ENCODE measurements around the gene CDC5L.

The CDC5L gene

GRCh38 chr6:44489910-44490604 is 102.6 kb downstream of the CDC5L start:
- H3K4me1 ChIP-seq (ENCODE audit: insufficient read depth, low read length, poor library complexity, severe bottlenecking) = no peaks in the 10 kb centered on the region
- H3K79me2 ChIP-seq (ENCODE audit: insufficient read depth, low read length) = no peaks in the 10 kb centered on the region
- H3K4me2 ChIP-seq (ENCODE audit: low read depth, low read length, poor library complexity, severe bottlenecking) = no peak overlapping the region
- H2AFZ ChIP-seq (ENCODE audit: low read length) = no peak overlapping the region
- H3K36me3 ChIP-seq (ENCODE audit: insufficient read depth, low read length) = no peaks in the 10 kb centered on the region
- H3K4me3 ChIP-seq (ENCODE audit: low read length, poor library complexity, severe bottlenecking) = no peak overlapping the region
- H3K9ac ChIP-seq (ENCODE audit: low read depth, low read length, poor library complexity, severe bottlenecking) = no peak overlapping the region
- no peaks in the 10 kb centered on the region for H4K20me1 ChIP-seq (ENCODE audit: insufficient read depth, low read length, poor library complexity, severe bottlenecking)
- H3K9me2 ChIP-seq (replicated peaks; ENCODE audit: low read depth, low read length) = no peaks in the 10 kb centered on the region
- no peak for TF ChIP-seq EZH2phosphoT487 (IDR thresholded peaks at IDR 0.05; ENCODE audit: borderline replicate concordance)
- no peak for TF ChIP-seq CTCF (conservative IDR thresholded peaks at IDR 0.05; ENCODE audit: low read length)
- peaks cover 8% of the 10 kb centered on the region for H3K27me3 ChIP-seq (ENCODE audit: insufficient read depth, low read length, poor library complexity, severe bottlenecking)
- H3F3A ChIP-seq (ENCODE audit: low read depth) = no peaks in the 10 kb centered on the region
- no peaks in the 10 kb centered on the region for H3K9me3 ChIP-seq (ENCODE audit: insufficient read depth, low read depth, low read length)

- no peaks in the 10 kb centered on the region for H3K4me1 ChIP-seq (ENCODE audit: insufficient read depth, low read length, poor library complexity, severe bottlenecking)
- H2AFZ ChIP-seq (ENCODE audit: low read length) = no peak overlapping the region
- no peaks in the 10 kb centered on the region for H3F3A ChIP-seq (ENCODE audit: low read depth)
- no peaks in the 10 kb centered on the region for H3K9me3 ChIP-seq (ENCODE audit: insufficient read depth, low read depth, low read length)
- no peak overlapping the region for H3K4me2 ChIP-seq (ENCODE audit: low read depth, low read length, poor library complexity, severe bottlenecking)
- no peaks in the 10 kb centered on the region for H3K9me2 ChIP-seq (replicated peaks; ENCODE audit: low read depth, low read length)
- no peaks in the 10 kb centered on the region for H4K20me1 ChIP-seq (ENCODE audit: insufficient read depth, low read length, poor library complexity, severe bottlenecking)
- no peaks in the 10 kb centered on the region for H3K36me3 ChIP-seq (ENCODE audit: insufficient read depth, low read length)
- TF ChIP-seq CTCF (conservative IDR thresholded peaks at IDR 0.05; ENCODE audit: low read length) = no peak
- no peak for TF ChIP-seq EZH2phosphoT487 (IDR thresholded peaks at IDR 0.05; ENCODE audit: borderline replicate concordance)
- no peak overlapping the region for H3K4me3 ChIP-seq (ENCODE audit: low read length, poor library complexity, severe bottlenecking)
- H3K79me2 ChIP-seq (ENCODE audit: insufficient read depth, low read length) = no peaks in the 10 kb centered on the region
- peaks cover 8% of the 10 kb centered on the region for H3K27me3 ChIP-seq (ENCODE audit: insufficient read depth, low read length, poor library complexity, severe bottlenecking)
- H3K9ac ChIP-seq (ENCODE audit: low read depth, low read length, poor library complexity, severe bottlenecking) = no peak overlapping the region
These were observed 105.6 kb downstream of the CDC5L start for GRCh38 chr6:44493132-44493531.

- Histone ChIP-seq H3K9ac (ENCODE audit: low read depth, low read length, poor library complexity, severe bottlenecking) (no peak overlapping the region), H3K4me2 (ENCODE audit: low read depth, low read length, poor library complexity, severe bottlenecking) (no peak overlapping the region), H2AFZ (ENCODE audit: low read length) (no peak overlapping the region)
These were observed 106.1 kb downstream of the CDC5L start for GRCh38 chr6:44493593-44493992.

More at GRCh38 chr6:44493593-44493992, 106.1 kb downstream of the CDC5L start:
- H3K9me2 ChIP-seq (replicated peaks; ENCODE audit: low read depth, low read length) = no peaks in the 10 kb centered on the region
- H3K4me1 ChIP-seq (ENCODE audit: insufficient read depth, low read length, poor library complexity, severe bottlenecking) = no peaks in the 10 kb centered on the region
- H3K27me3 ChIP-seq (ENCODE audit: insufficient read depth, low read length, poor library complexity, severe bottlenecking) = peaks cover 5% of the 10 kb centered on the region
- no peaks in the 10 kb centered on the region for H4K20me1 ChIP-seq (ENCODE audit: insufficient read depth, low read length, poor library complexity, severe bottlenecking)
- no peaks in the 10 kb centered on the region for H3K9me3 ChIP-seq (ENCODE audit: insufficient read depth, low read depth, low read length)
- no peaks in the 10 kb centered on the region for H3K36me3 ChIP-seq (ENCODE audit: insufficient read depth, low read length)
- no peaks in the 10 kb centered on the region for H3F3A ChIP-seq (ENCODE audit: low read depth)
- H3K4me3 ChIP-seq (ENCODE audit: low read length, poor library complexity, severe bottlenecking) = no peak overlapping the region
- TF ChIP-seq CTCF (conservative IDR thresholded peaks at IDR 0.05; ENCODE audit: low read length) (no peak), EZH2phosphoT487 (IDR thresholded peaks at IDR 0.05; ENCODE audit: borderline replicate concordance) (no peak)
- no peaks in the 10 kb centered on the region for H3K79me2 ChIP-seq (ENCODE audit: insufficient read depth, low read length)
